HepG2 (cell line): ENCODE data around the gene ITM2A. TPM values are rescaled to one million over a fixed set of nuclear protein-coding genes. Genes with fewer than 3 reads are reported as not detected.

ENCODE experiments used
- ATAC-seq: fragments of 200-7000 bp; cut with Tn5 transposase; 3 replicates; pipeline ENCODE4 v1.9.1; 2020; ENCODE audit warnings: mild to moderate bottlenecking, moderate library complexity
- BruUV-seq: library from RNA; stranded (reverse); fragments of 400-500 nt; replicated peaks from 2 replicates; lab custom pipeline; 2021; lab: Mats Ljungman, UMichigan
- CTCF ChIA-PET: fragments of 300-600 bp; formaldehyde crosslinking; extraction: SDS; loops from one replicate; lab custom pipeline; 2021; ENCODE audit warnings: low total read pairs, inconsistent platforms, low intra/inter-chr PET ratio; lab: Yijun Ruan, JAX
- POLR2A ChIA-PET: fragments of 350-600 bp; sonication (Branson Sonifier 250); formaldehyde crosslinking; loops from one replicate; lab custom pipeline; 2020; ENCODE audit warnings: antibody characterized with exemption, inconsistent platforms; lab: Yijun Ruan, JAX
- DNase-seq: peaks from one replicate; pipeline ENCODE4 v3.0.0-alpha.2; 2015; ENCODE audit warnings: low spot score
- FAIRE-seq: peaks from 3 replicates; lab custom pipeline; 2011; peaks lifted over from hg19 to GRCh38; lab: Jason Lieb, UNC
- H2AFZ ChIP-seq: one replicate; pipeline ENCODE4 v1.6.1; 2011; ENCODE audit warnings: low read length, inconsistent platforms
- H3K27ac ChIP-seq: fragments of 300-600 bp; 3 replicates; pipeline ENCODE4 v1.8.0; 2011; ENCODE audit warnings: mixed run types, mild to moderate bottlenecking, mixed read lengths, low read length, inconsistent platforms; ENCODE audit not compliant: insufficient read depth; ENCODE audit errors: extremely low read length
- H3K27me3 ChIP-seq, 2 experiments: fragments of 200-600 bp in 1 of 2; 2 replicates in 1 of 2; 3 replicates in 1 of 2; pipeline versions ENCODE4 v1.6.0 to v1.8.0; 2011; ENCODE audit warnings: low read length in 2 of 2, mild to moderate bottlenecking in 2 of 2, moderate library complexity in 2 of 2, inconsistent platforms in 1 of 2; ENCODE audit not compliant: insufficient read depth in 2 of 2, control insufficient read depth in 1 of 2
- H3K36me3 ChIP-seq, 2 experiments: fragments of 200-600 bp in 1 of 2; replicated peaks in 1 of 2; 2 replicates in 1 of 2; 3 replicates in 1 of 2; pipeline versions ENCODE4 v1.5.1 to v1.8.0; 2011; ENCODE audit warnings: low read length in 2 of 2, inconsistent platforms in 1 of 2; ENCODE audit not compliant: insufficient read depth in 2 of 2, control insufficient read depth in 1 of 2
- H3K4me1 ChIP-seq: 2 replicates; pipeline ENCODE4 v1.5.1; 2012; ENCODE audit warnings: low read length, inconsistent platforms; ENCODE audit not compliant: insufficient read depth
- H3K4me2 ChIP-seq: 2 replicates; pipeline ENCODE4 v1.6.0; 2011; ENCODE audit warnings: low read depth, low read length, inconsistent platforms
- H3K4me3 ChIP-seq, 3 experiments: fragments of 200-600 bp in 1 of 3; sonication (generic), shearing (Covaris generic) in 1 of 3; replicated peaks in 1 of 3; 2 replicates each; pipeline ENCODE4 v1.5.1; 2011 to 2016; ENCODE audit warnings: low read length in 3 of 3, inconsistent platforms in 2 of 3, low read depth in 2 of 3, mild to moderate bottlenecking in 2 of 3, control low read depth in 1 of 3, mixed read lengths in 1 of 3; ENCODE audit not compliant: insufficient read depth in 1 of 3
- H3K79me2 ChIP-seq: one replicate; pipeline ENCODE4 v1.6.1; 2011; ENCODE audit warnings: low read length, inconsistent platforms; ENCODE audit not compliant: insufficient read depth
- H3K9ac ChIP-seq: 2 replicates; pipeline ENCODE4 v1.6.0; 2011; ENCODE audit warnings: mild to moderate bottlenecking, low read depth, low read length, inconsistent platforms; ENCODE audit not compliant: insufficient read depth
- H3K9me3 ChIP-seq: 2 replicates; pipeline ENCODE4 v1.5.1; 2012; ENCODE audit warnings: mild to moderate bottlenecking, low read length
- H4K20me1 ChIP-seq: 2 replicates; pipeline ENCODE4 v1.6.0; 2011; ENCODE audit warnings: inconsistent platforms, mild to moderate bottlenecking, low read length, moderate library complexity; ENCODE audit not compliant: insufficient read depth
- ARNTL ChIP-seq: sonication (generic); formaldehyde crosslinking; IDR thresholded peaks from 2 replicates; pipeline ENCODE4 v1.4.0; 2020; ENCODE audit warnings: mild to moderate bottlenecking, missing genetic modification reagents
- GZF1 ChIP-seq: sonication (generic); formaldehyde crosslinking; IDR thresholded peaks from 2 replicates; pipeline ENCODE4 v1.5.1; 2020; ENCODE audit warnings: mild to moderate bottlenecking, missing genetic modification reagents
- KAT8 ChIP-seq: IDR thresholded peaks from 2 replicates; pipeline ENCODE4 v1.6.1; 2016; ENCODE audit warnings: missing genetic modification reagents, missing compliant biosample characterization
- NCOA1 ChIP-seq: sonication (generic); formaldehyde crosslinking; IDR thresholded peaks from 2 replicates; pipeline ENCODE4 v1.9.0; 2021; ENCODE audit warnings: missing genetic modification reagents
- NFKB2 ChIP-seq: sonication (generic); formaldehyde crosslinking; IDR thresholded peaks from 2 replicates; pipeline ENCODE4 v1.4.0; 2020; ENCODE audit warnings: missing genetic modification reagents, borderline replicate concordance
- PHB2 ChIP-seq: fragments of 450-650 bp; IDR thresholded peaks from 2 replicates; pipeline ENCODE4 v1.6.1; 2018; ENCODE audit not compliant: partially characterized antibody
- PHF5A ChIP-seq: IDR thresholded peaks from one replicate; pipeline ENCODE4 v1.6.1; 2018; ENCODE audit warnings: low read depth, missing genetic modification reagents; ENCODE audit not compliant: unreplicated experiment
- ZNF574 ChIP-seq: sonication (generic); formaldehyde crosslinking; IDR thresholded peaks from 2 replicates; pipeline ENCODE4 v1.4.0; 2020; ENCODE audit warnings: missing genetic modification reagents
- ZNF775 ChIP-seq: sonication (generic); formaldehyde crosslinking; IDR thresholded peaks from 2 replicates; pipeline ENCODE4 v1.4.0; 2020; ENCODE audit warnings: missing genetic modification reagents, mild to moderate bottlenecking, moderate library complexity, borderline replicate concordance
- ZSCAN30 ChIP-seq: sonication (generic); formaldehyde crosslinking; IDR thresholded peaks from 2 replicates; pipeline ENCODE4 v1.5.0; 2020; ENCODE audit warnings: mild to moderate bottlenecking, missing genetic modification reagents
- WGBS: methylation state at CpG from one replicate; pipeline ENCODE4 v1.1.6; 2017; ENCODE audit warnings: low lambda C conversion rate; 5-methylcytosine and 5-hydroxymethylcytosine counted together
- in situ Hi-C: cut with HindIII; loops from 2 replicates; pipeline ENCODE4 v1.10.0; 2017; ENCODE audit warnings: low pct_unique_long_range_greater_than_20kb; ENCODE audit not compliant: extremely low pct_ligation_motif_present
- intact Hi-C: fragments of 100-400 bp; cut with micrococcal nuclease; formaldehyde crosslinking; loops from one replicate; pipeline ENCODE4 v1.10.0; 2022; ENCODE audit not compliant: unreplicated experiment
- polyA plus RNA-seq, 8 experiments: library from polyadenylated mRNA; depleted of rRNA in 3 of 8; stranded (reverse) in 7 of 8; unstranded in 1 of 8; fragments of >200 nt; fragmentation: Illumina TruSeq in 4 of 8; extraction: Trizol in 4 of 8; gene quantifications; 2 replicates each; pipeline versions ENCODE4 v1.2.1 to v1.2.3, GENCODE V29; 2011 to 2016; ENCODE audit warnings: low read depth in 4 of 8, missing spikeins in 1 of 8, mixed read lengths in 1 of 8; ENCODE audit not compliant: insufficient read depth in 1 of 8
- total RNA-seq, 5 experiments: library from RNA; depleted of rRNA; stranded (reverse); fragments of >200 nt; fragmentation: Illumina TruSeq; extraction: Trizol; gene quantifications; 2 replicates each; pipeline ENCODE4 v1.2.3, GENCODE V29; 2016; ENCODE audit warnings: low read depth in 1 of 5

The ITM2A gene
- total and polyA plus RNA-seq, 2 of the 13 experiments (the other 11 are each of a cell fraction or from before 2014, with no cell fraction given), result not detected

- WGBS, result 0% methylated on average over 1 of the region's 8 CpGs
- POLR2A ChIA-PET, result no interaction called here
- no peak for TF ChIP-seq GZF1 (CRISPR knock-in tag)
- TF ChIP-seq PHF5A (CRISPR knock-in tag), result no peak
- TF ChIP-seq ZSCAN30 (CRISPR knock-in tag), result no peak
- no peak for TF ChIP-seq NCOA1 (CRISPR knock-in tag)
- TF ChIP-seq ARNTL, result no peak
- TF ChIP-seq ZNF775 (CRISPR knock-in tag), result no peak
- TF ChIP-seq ZNF574 (CRISPR knock-in tag), result no peak
- no peak for TF ChIP-seq NFKB2
- TF ChIP-seq PHB2, result no peak
- TF ChIP-seq KAT8 (CRISPR knock-in tag), result no peak
- no peaks in the 10 kb centered on the region for H4K20me1 ChIP-seq
- H3K27me3 ChIP-seq, result no peaks in the 10 kb centered on the region
- CTCF ChIA-PET, result no interaction called here
- no peak overlapping the region for H3K27ac ChIP-seq
- ATAC-seq (no peak), FAIRE-seq (no peak), DNase-seq (no peak)
- no peaks in the 10 kb centered on the region for H3K9me3 ChIP-seq
- no peak overlapping the region for H3K9ac ChIP-seq
- no peak overlapping the region for H2AFZ ChIP-seq
- H3K4me1 ChIP-seq, result no peaks in the 10 kb centered on the region
- no peaks in the 10 kb centered on the region for H3K79me2 ChIP-seq
- BruUV-seq, result no TSS peak
- H3K36me3 ChIP-seq, result no peaks in the 10 kb centered on the region
- intact Hi-C loops, result no loop called here
- in situ Hi-C loops, result no loop called here
- no peak overlapping the region for H3K4me2 ChIP-seq
- H3K4me3 ChIP-seq, result no peak overlapping the region
These were observed 41.7 kb downstream of the ITM2A start for GRCh38 chrX:79325263-79325958.

Other genes starting within 250 kb of the ITM2A start
- not detected in 2 replicates for gene GPR174, start 222.6 kb downstream of the ITM2A start, total RNA-seq (2016; rRNA removed; fragmentation: Illumina TruSeq; extraction: Trizol)
- gene GPR174, start 222.6 kb downstream of the ITM2A start, polyA plus RNA-seq (2011; rRNA removed), result not detected in 2 replicates